Activated CD4-positive, alpha-beta T cell treated with anti-CD3 and anti-CD28 coated beads for 36 hours (primary cell): ENCODE measurements around the gene PHF19. TPM values are rescaled to one million over a fixed set of nuclear protein-coding genes. Genes with fewer than 3 reads are reported as not detected.

Experiments
- ATAC-seq: fragments of 200-7000 bp; cut with Tn5 transposase; one replicate; pipeline ENCODE4 v1.10.0; 2021; ENCODE audit warnings: mild to moderate bottlenecking, moderate library complexity
- CTCF ChIA-PET: fragments of 350-600 bp; sonication (Branson Sonifier 250); formaldehyde crosslinking; loops from one replicate; lab custom pipeline; 2021; ENCODE audit warnings: antibody characterized with exemption; lab: Charles Lee
- POLR2A ChIA-PET: fragments of 350-600 bp; sonication (Branson Sonifier 250); formaldehyde crosslinking; loops from one replicate; lab custom pipeline; 2021; ENCODE audit warnings: antibody characterized with exemption, inconsistent platforms; lab: Charles Lee
- DNase-seq: peaks from one replicate; pipeline ENCODE4 v3.0.0-alpha.2; 2020
- H3K27ac Mint-ChIP-seq: one replicate; pipeline ENCODE4 v1.8.0; 2021; ENCODE audit warnings: mixed read lengths
- H3K27me3 Mint-ChIP-seq: one replicate; pipeline ENCODE4 v1.8.0; 2021; ENCODE audit warnings: mixed read lengths
- H3K36me3 Mint-ChIP-seq: one replicate; pipeline ENCODE4 v1.8.0; 2021; ENCODE audit warnings: low read depth, mixed read lengths
- H3K4me1 Mint-ChIP-seq: one replicate; pipeline ENCODE4 v1.8.0; 2021; ENCODE audit warnings: mixed read lengths
- H3K4me3 Mint-ChIP-seq: one replicate; pipeline ENCODE4 v1.8.0; 2021; ENCODE audit warnings: mild to moderate bottlenecking, moderate library complexity, mixed read lengths
- H3K9me3 Mint-ChIP-seq: one replicate; pipeline ENCODE4 v1.8.0; 2021; ENCODE audit warnings: low read depth, mixed read lengths
- intact Hi-C, 2 experiments: fragments of 100-400 bp; cut with DNase I in 1 of 2; cut with micrococcal nuclease in 1 of 2; formaldehyde crosslinking; loops; one replicate each; pipeline versions ENCODE4 v1.14.2 to v1.15.1; 2022 to 2024; cut with DNase I, micrococcal nuclease
- total RNA-seq, 2 experiments: library from RNA; stranded (reverse); gene quantifications; one replicate each; pipeline ENCODE4 v1.2.3, GENCODE V29; 2021

The PHF19 gene
- total RNA-seq, 2 experiments from 2014 or later: 168 to 169 TPM

- Mint-ChIP-seq H3K9me3 (no peaks in the 10 kb centered on the region), H3K4me1 (peaks cover 22% of the 10 kb centered on the region), H3K27ac (no peak overlapping the region), H3K4me3 (no peak overlapping the region), H3K27me3 (no peaks in the 10 kb centered on the region), H3K36me3 (peaks cover 70% of the 10 kb centered on the region)
- DNase-seq (no peak), ATAC-seq (no peak)
- POLR2A ChIA-PET: interaction anchor here (1.0 to 1.3 kb wide), 2 partner anchors 12 to 24 kb away, joined by 4 read pairs; partner anchors contain the start of gene PSMD5
- CTCF ChIA-PET: no interaction called here
- intact Hi-C loops: no loop called here
Observed at GRCh38 chr9:120866651-120867050, 10.3 kb downstream of the PHF19 start.

DNA sequence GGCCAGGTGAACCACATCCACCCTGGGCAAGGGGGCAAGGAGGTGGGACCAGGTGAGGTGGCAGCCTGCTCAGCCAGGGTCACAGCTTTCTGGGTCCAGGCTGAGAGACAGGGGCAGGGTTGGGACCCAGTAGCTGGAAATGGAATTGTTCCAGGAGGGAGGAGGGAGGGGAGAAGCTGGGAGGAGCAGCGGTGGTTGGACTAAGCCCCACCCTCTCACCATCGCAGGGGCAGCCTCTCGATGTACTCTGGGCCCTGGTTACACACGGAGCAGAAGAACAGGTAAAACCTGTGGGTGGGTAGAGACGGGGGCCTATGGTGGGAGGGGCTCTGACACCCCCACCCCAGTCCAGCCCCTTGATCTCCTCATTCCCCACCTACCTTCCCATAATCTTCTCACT is 11.2 kb downstream of the PHF19 start:
- DNase-seq (no peak), ATAC-seq (no peak)
- H3K4me1 Mint-ChIP-seq: peaks cover 19% of the 10 kb centered on the region
- no peak overlapping the region for H3K4me3 Mint-ChIP-seq
- no peaks in the 10 kb centered on the region for H3K27me3 Mint-ChIP-seq
- peaks cover 69% of the 10 kb centered on the region for H3K36me3 Mint-ChIP-seq
- CTCF ChIA-PET: interaction anchor here (0.8 kb wide), 1 partner anchor 110 kb away, joined by 3 read pairs; no protein-coding TSS in a partner anchor
- POLR2A ChIA-PET: interaction anchor here (0.7 kb wide), 1 partner anchor 93 kb away, joined by 4 read pairs; no protein-coding TSS in a partner anchor
- H3K9me3 Mint-ChIP-seq: no peaks in the 10 kb centered on the region
- H3K27ac Mint-ChIP-seq: no peak overlapping the region
- intact Hi-C loops: no loop called here

- Mint-ChIP-seq H3K9me3 (no peaks in the 10 kb centered on the region), H3K27ac (no peak overlapping the region), H3K27me3 (no peaks in the 10 kb centered on the region), H3K4me1 (peaks cover 18% of the 10 kb centered on the region), H3K4me3 (no peak overlapping the region), H3K36me3 (peaks cover 67% of the 10 kb centered on the region)
- no peak for ATAC-seq
- CTCF ChIA-PET: interaction anchor here (0.8 kb wide), 1 partner anchor 109 kb away, joined by 3 read pairs; no protein-coding TSS in a partner anchor
- no peak for DNase-seq
- POLR2A ChIA-PET: interaction anchor here (0.6 to 0.7 kb wide), 2 partner anchors 29 to 92 kb away, joined by 3 to 4 read pairs; no protein-coding TSS in a partner anchor
- intact Hi-C loops: no loop called here
Observed at GRCh38 chr9:120865176-120865575, 11.8 kb downstream of the PHF19 start.

GRCh38 chr9:120864719-120865118 is 12.3 kb downstream of the PHF19 start:
- CTCF ChIA-PET: interaction anchor here (0.7 kb wide), 2 partner anchors 99 to 288 kb away, joined by 3 read pairs; no protein-coding TSS in a partner anchor
- Mint-ChIP-seq H3K4me1 (peaks cover 14% of the 10 kb centered on the region), H3K36me3 (peaks cover 67% of the 10 kb centered on the region), H3K27me3 (no peaks in the 10 kb centered on the region), H3K9me3 (no peaks in the 10 kb centered on the region), H3K27ac (no peak overlapping the region), H3K4me3 (no peak overlapping the region)
- DNase-seq: no peak
- POLR2A ChIA-PET: interaction anchor here (0.6 kb wide), 1 partner anchor 29 kb away, joined by 3 read pairs; no protein-coding TSS in a partner anchor
- ATAC-seq: no peak
- intact Hi-C loops: no loop called here

DNA sequence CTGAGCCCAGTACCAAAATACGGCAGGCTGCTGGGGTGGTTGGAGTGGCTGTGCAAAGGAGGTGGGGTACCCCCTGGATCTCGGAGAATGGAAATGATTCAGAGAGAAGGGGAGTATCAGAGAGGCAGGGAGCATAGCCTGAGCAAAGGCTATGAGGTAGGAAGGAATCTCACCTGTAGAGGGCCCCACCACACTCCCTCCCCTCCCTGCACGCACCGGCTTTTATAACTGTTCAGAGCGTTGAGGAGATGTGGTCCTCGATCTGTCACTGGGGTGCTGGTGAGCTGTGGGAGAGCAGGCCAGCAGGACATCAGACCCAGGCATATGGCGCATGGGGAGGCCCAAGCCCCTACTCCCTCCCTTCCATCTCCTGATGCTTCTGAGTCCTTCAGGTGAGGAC is 13.2 kb downstream of the PHF19 start:
- ChIA-PET POLR2A (no interaction called here), CTCF (interaction anchor here (0.7 kb wide), 1 partner anchor 289 kb away, joined by 3 read pairs; no protein-coding TSS in a partner anchor)
- intact Hi-C loops: no loop called here
- no peak for DNase-seq
- H3K36me3 Mint-ChIP-seq: peaks cover 63% of the 10 kb centered on the region
- H3K27ac Mint-ChIP-seq: no peak overlapping the region
- no peak for ATAC-seq
- no peak overlapping the region for H3K4me3 Mint-ChIP-seq
- no peaks in the 10 kb centered on the region for H3K27me3 Mint-ChIP-seq
- H3K9me3 Mint-ChIP-seq: no peaks in the 10 kb centered on the region
- peaks cover 6% of the 10 kb centered on the region for H3K4me1 Mint-ChIP-seq

GRCh38 chr9:120862452-120862851 is 14.5 kb downstream of the PHF19 start:
- ATAC-seq (no peak), DNase-seq (no peak)
- no peak overlapping the region for H3K27ac Mint-ChIP-seq
- H3K27me3 Mint-ChIP-seq: no peaks in the 10 kb centered on the region
- H3K9me3 Mint-ChIP-seq: no peaks in the 10 kb centered on the region
- intact Hi-C loops: no loop called here
- POLR2A ChIA-PET: interaction anchor here (0.8 kb wide), 1 partner anchor 16 kb away, joined by 3 read pairs; no protein-coding TSS in a partner anchor
- peaks cover 67% of the 10 kb centered on the region for H3K36me3 Mint-ChIP-seq
- H3K4me3 Mint-ChIP-seq: no peak overlapping the region
- no peaks in the 10 kb centered on the region for H3K4me1 Mint-ChIP-seq
- CTCF ChIA-PET: no interaction called here

- H3K36me3 Mint-ChIP-seq: peaks cover 72% of the 10 kb centered on the region
- no peaks in the 10 kb centered on the region for H3K27me3 Mint-ChIP-seq
- CTCF ChIA-PET: no interaction called here
- H3K27ac Mint-ChIP-seq: no peak overlapping the region
- H3K9me3 Mint-ChIP-seq: no peaks in the 10 kb centered on the region
- H3K4me1 Mint-ChIP-seq: no peaks in the 10 kb centered on the region
- POLR2A ChIA-PET: interaction anchor here (0.8 kb wide), 1 partner anchor 15 kb away, joined by 3 read pairs; no protein-coding TSS in a partner anchor
- H3K4me3 Mint-ChIP-seq: no peak overlapping the region
- intact Hi-C loops: no loop called here
- no peak for DNase-seq
- no peak for ATAC-seq
Observed at GRCh38 chr9:120861935-120862334, 15.1 kb downstream of the PHF19 start.

GRCh38 chr9:120860083-120860482 is 16.9 kb downstream of the PHF19 start:
- Mint-ChIP-seq H3K4me1 (peaks cover 4% of the 10 kb centered on the region), H3K27me3 (no peaks in the 10 kb centered on the region), H3K27ac (no peak overlapping the region), H3K36me3 (peaks cover 69% of the 10 kb centered on the region), H3K9me3 (no peaks in the 10 kb centered on the region), H3K4me3 (no peak overlapping the region)
- DNase-seq (peak; percentile 1), ATAC-seq (no peak)
- POLR2A ChIA-PET: no interaction called here
- CTCF ChIA-PET: no interaction called here
- intact Hi-C loops: no loop called here

- Mint-ChIP-seq H3K27ac (no peak overlapping the region), H3K9me3 (no peaks in the 10 kb centered on the region)
- POLR2A ChIA-PET: no interaction called here
Observed at GRCh38 chr9:120859361-120859760, 17.6 kb downstream of the PHF19 start.

DNA sequence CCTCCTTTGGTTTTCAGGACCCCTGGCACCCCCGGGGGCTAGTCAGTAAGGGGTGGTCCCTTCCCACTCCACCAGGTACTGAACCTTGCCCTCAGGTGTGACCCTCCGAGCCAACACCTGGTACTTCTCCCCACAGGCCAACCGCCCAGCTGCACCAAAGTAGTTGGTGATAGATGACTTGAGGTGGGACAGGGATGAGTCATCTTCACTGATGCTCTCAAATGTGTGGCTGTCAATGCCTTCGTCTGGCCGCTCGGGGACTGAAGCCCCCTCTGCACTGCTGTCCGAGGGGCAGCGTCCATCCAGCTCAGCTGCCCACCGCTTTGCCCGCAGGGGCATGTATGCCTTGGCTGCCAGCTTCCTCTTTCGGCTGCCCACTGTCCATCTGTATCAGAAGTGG is 19.1 kb downstream of the PHF19 start:
- Mint-ChIP-seq H3K27me3 (no peaks in the 10 kb centered on the region), H3K36me3 (peaks cover 68% of the 10 kb centered on the region), H3K9me3 (no peaks in the 10 kb centered on the region), H3K27ac (peak overlapping the region; percentile 51), H3K4me1 (peaks cover 12% of the 10 kb centered on the region), H3K4me3 (no peak overlapping the region)
- no peak for ATAC-seq
- POLR2A ChIA-PET: interaction anchor here (0.7 to 1.3 kb wide), 3 partner anchors 10 to 42 kb away, joined by 3 read pairs; no protein-coding TSS in a partner anchor
- intact Hi-C loops: no loop called here
- DNase-seq: no peak
- CTCF ChIA-PET: interaction anchor here (0.6 kb wide), 1 partner anchor 68 kb away, joined by 4 read pairs; no protein-coding TSS in a partner anchor

More at GRCh38 chr9:120859361-120859760, 17.6 kb downstream of the PHF19 start:
- no peaks in the 10 kb centered on the region for H3K27me3 Mint-ChIP-seq
- CTCF ChIA-PET: interaction anchor here (0.6 to 1.3 kb wide), 2 partner anchors 8 to 122 kb away, joined by 3 to 4 read pairs; no protein-coding TSS in a partner anchor
- no peak overlapping the region for H3K4me3 Mint-ChIP-seq
- ATAC-seq (no peak), DNase-seq (no peak)
- H3K36me3 Mint-ChIP-seq: peaks cover 73% of the 10 kb centered on the region
- H3K4me1 Mint-ChIP-seq: peaks cover 9% of the 10 kb centered on the region
- intact Hi-C loops: no loop called here

DNA sequence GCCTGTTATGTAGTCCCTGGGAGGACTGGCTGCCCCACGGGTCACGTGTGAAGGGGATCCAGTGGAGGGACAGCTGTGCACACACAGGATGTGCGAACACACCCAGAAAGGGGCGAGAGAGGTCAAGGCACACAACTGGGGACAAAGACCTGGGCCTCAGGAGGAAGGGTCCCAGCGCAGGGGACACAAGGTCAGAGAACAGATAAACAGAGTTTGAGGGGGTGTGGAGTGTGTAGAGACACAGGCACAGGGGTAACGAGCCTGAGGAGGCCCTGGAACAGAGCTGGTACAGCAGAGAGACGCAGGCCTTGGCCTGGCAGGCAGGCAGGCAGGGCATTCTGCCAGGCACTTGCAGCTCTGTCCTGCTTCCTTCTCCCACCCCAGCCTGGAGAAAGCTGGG is 19.5 kb downstream of the PHF19 start:
- ATAC-seq: no peak
- Mint-ChIP-seq H3K4me3 (no peak overlapping the region), H3K4me1 (peaks cover 16% of the 10 kb centered on the region), H3K27ac (peak overlapping the region; percentile 67), H3K27me3 (no peaks in the 10 kb centered on the region), H3K9me3 (no peaks in the 10 kb centered on the region), H3K36me3 (peaks cover 68% of the 10 kb centered on the region)
- no peak for DNase-seq
- intact Hi-C loops: no loop called here
- CTCF ChIA-PET: no interaction called here
- POLR2A ChIA-PET: interaction anchor here (1.3 kb wide), 1 partner anchor 43 kb away, joined by 3 read pairs; no protein-coding TSS in a partner anchor

- peak; percentile 16 for ATAC-seq
- peaks cover 19% of the 10 kb centered on the region for H3K4me1 Mint-ChIP-seq
- no peaks in the 10 kb centered on the region for H3K27me3 Mint-ChIP-seq
- H3K4me3 Mint-ChIP-seq: no peak overlapping the region
- DNase-seq: no peak
- H3K9me3 Mint-ChIP-seq: no peaks in the 10 kb centered on the region
- CTCF ChIA-PET: interaction anchor here (1.0 kb wide), 1 partner anchor 9 kb away, joined by 3 read pairs; no protein-coding TSS in a partner anchor
- H3K36me3 Mint-ChIP-seq: peaks cover 71% of the 10 kb centered on the region
- intact Hi-C loops: no loop called here
- H3K27ac Mint-ChIP-seq: peak overlapping the region; percentile 25
- POLR2A ChIA-PET: interaction anchor here (1.0 to 1.3 kb wide), 2 partner anchors 11 to 215 kb away, joined by 3 read pairs; no protein-coding TSS in a partner anchor
Observed at GRCh38 chr9:120856700-120857099, 20.3 kb downstream of the PHF19 start.
